K562 (cell line): Measurements from ENCODE around the gene SKAP1.

ENCODE experiments used
- CTCF ChIP-seq, 3 experiments: IDR thresholded peaks in 2 of 3; conservative IDR thresholded peaks in 1 of 3; 2 replicates each; pipeline ENCODE4 v1.5.1; 2011 to 2012; ENCODE audit warnings: low read length in 3 of 3, mild to moderate bottlenecking in 3 of 3, control low read depth in 2 of 3, improper control_type of control experiment in 1 of 3, inconsistent platforms in 1 of 3, low read depth in 1 of 3, mixed read lengths in 1 of 3, moderate library complexity in 1 of 3; ENCODE audit not compliant: insufficient read depth in 2 of 3
- KDM4B ChIP-seq, 2 experiments: fragments of 450-650 bp in 1 of 2; sonication (generic) in 1 of 2; IDR thresholded peaks; 2 replicates each; pipeline ENCODE4 v1.6.1; 2016 to 2017; ENCODE audit warnings: borderline replicate concordance in 2 of 2, antibody characterized with exemption in 1 of 2, low read depth in 1 of 2, mild to moderate bottlenecking in 1 of 2
- RB1 ChIP-seq: fragments of 450-650 bp; IDR thresholded peaks from 2 replicates; pipeline ENCODE4 v1.6.1; 2017; ENCODE audit warnings: low read depth, mild to moderate bottlenecking
- SMAD1 ChIP-seq: fragments of 150-350 bp; IDR thresholded peaks from 2 replicates; pipeline ENCODE4 v1.6.1; 2014; ENCODE audit warnings: low read length, low read depth; ENCODE audit not compliant: partially characterized antibody
- ZNF217 ChIP-seq: sonication (generic); formaldehyde crosslinking; IDR thresholded peaks from 2 replicates; pipeline ENCODE4 v1.8.0; 2022; ENCODE audit warnings: mild to moderate bottlenecking, missing genetic modification reagents
- ZNF24 ChIP-seq: fragments of 450-650 bp; IDR thresholded peaks from 2 replicates; pipeline ENCODE4 v1.6.1; 2016
- ZNF830 ChIP-seq: fragments of 250-450 bp; sonication (Bioruptor Pico); IDR thresholded peaks from 2 replicates; pipeline ENCODE4 v1.5.0; 2021; ENCODE audit warnings: mild to moderate bottlenecking
- TF ChIP-seq, protein P1 (sequence below): fragments of 450-650 bp; formaldehyde crosslinking; IDR thresholded peaks from 2 replicates; pipeline ENCODE4 v1.4.0; 2020; ENCODE audit warnings: mild to moderate bottlenecking, moderate library complexity

GRCh38 chr17:48160177-48161081 is 269.6 kb downstream of the SKAP1 start:
- TF ChIP-seq SMAD1 = no peak
- no peak for TF ChIP-seq CTCF (IDR thresholded peaks at IDR 0.05 in 2 of 3, conservative IDR thresholded peaks at IDR 0.05 in 1 of 3; ENCODE audit: insufficient read depth in 2 of 3, low read depth in 1 of 3, low read length in 3 of 3)
- no peak for TF ChIP-seq KDM4B (IDR thresholded peaks at IDR 0.05; ENCODE audit: borderline replicate concordance in 2 of 2, low read depth in 1 of 2)
- TF ChIP-seq RB1 = no peak
- no peak for TF ChIP-seq ZNF24
- no peak for TF ChIP-seq ZNF217
- TF ChIP-seq, protein P1, sequence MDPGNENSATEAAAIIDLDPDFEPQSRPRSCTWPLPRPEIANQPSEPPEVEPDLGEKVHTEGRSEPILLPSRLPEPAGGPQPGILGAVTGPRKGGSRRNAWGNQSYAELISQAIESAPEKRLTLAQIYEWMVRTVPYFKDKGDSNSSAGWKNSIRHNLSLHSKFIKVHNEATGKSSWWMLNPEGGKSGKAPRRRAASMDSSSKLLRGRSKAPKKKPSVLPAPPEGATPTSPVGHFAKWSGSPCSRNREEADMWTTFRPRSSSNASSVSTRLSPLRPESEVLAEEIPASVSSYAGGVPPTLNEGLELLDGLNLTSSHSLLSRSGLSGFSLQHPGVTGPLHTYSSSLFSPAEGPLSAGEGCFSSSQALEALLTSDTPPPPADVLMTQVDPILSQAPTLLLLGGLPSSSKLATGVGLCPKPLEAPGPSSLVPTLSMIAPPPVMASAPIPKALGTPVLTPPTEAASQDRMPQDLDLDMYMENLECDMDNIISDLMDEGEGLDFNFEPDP (CRISPR knock-in tag) = no peak
- no peak for TF ChIP-seq ZNF830 (CRISPR knock-in tag)
